Fibroblast of lung (primary cell): ENCODE results near the gene KPNA1.

Source experiments
- EZH2 ChIP-seq: IDR thresholded peaks from 2 replicates; pipeline ENCODE4 v1.5.1; 2012; ENCODE audit warnings: low read length, control low read depth, mild to moderate bottlenecking; ENCODE audit errors: missing control alignments
- TF ChIP-seq, protein P1 (sequence below), 2 donors: IDR thresholded peaks in 1 of 2; conservative IDR thresholded peaks in 1 of 2; 1 replicate in 1 of 2; 2 replicates in 1 of 2; pipeline ENCODE4 v1.5.1; 2011 to 2012; ENCODE audit warnings: low read length in 2 of 2, control low read depth in 1 of 2, inconsistent platforms in 1 of 2, low read depth in 1 of 2, mild to moderate bottlenecking in 1 of 2

DNA sequence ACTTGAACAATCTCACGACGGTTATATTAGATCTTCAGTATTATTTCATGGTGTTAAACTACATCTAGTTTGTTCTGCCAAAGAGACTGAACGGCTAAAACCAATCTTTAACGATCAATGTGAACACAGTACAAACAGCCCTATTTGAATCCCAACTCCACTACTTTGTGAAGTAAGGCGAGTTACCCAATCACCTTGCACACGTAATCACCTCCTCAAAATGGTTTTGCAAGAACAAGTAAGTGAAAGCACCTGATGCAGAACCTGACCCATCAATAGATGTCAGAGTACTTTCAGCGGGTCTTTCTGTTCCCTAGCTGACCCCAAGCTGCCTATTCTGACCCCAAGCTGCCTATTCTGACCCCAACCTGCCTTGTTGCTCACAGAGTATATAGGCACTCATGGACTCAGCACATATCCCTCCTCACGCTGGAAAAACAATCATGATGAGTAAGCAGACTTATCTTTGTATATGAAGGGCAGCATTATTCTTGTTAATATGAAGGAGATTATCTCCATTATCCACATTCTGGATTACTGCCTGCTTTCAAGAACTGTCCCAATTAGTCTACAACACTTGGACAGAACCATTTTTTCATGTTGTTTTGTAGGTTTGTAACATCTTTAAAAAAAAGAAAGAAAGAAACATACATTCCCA lies 3.7 kb downstream of the KPNA1 start:
- TF ChIP-seq, protein P1, sequence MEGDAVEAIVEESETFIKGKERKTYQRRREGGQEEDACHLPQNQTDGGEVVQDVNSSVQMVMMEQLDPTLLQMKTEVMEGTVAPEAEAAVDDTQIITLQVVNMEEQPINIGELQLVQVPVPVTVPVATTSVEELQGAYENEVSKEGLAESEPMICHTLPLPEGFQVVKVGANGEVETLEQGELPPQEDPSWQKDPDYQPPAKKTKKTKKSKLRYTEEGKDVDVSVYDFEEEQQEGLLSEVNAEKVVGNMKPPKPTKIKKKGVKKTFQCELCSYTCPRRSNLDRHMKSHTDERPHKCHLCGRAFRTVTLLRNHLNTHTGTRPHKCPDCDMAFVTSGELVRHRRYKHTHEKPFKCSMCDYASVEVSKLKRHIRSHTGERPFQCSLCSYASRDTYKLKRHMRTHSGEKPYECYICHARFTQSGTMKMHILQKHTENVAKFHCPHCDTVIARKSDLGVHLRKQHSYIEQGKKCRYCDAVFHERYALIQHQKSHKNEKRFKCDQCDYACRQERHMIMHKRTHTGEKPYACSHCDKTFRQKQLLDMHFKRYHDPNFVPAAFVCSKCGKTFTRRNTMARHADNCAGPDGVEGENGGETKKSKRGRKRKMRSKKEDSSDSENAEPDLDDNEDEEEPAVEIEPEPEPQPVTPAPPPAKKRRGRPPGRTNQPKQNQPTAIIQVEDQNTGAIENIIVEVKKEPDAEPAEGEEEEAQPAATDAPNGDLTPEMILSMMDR (conservative IDR thresholded peaks at IDR 0.05 in 1 of 2, IDR thresholded peaks at IDR 0.05 in 1 of 2; ENCODE audit: low read depth in 1 of 2, low read length in 2 of 2): no peak
- no peak for TF ChIP-seq EZH2
